ENCODE results near the gene PARD6B.
"Not testable (repeated sequence)": the region's sequence is repeated elsewhere in the genome, so short reads cannot be mapped to it uniquely, and the experiment has no call there.

PARD6B gene

DNA sequence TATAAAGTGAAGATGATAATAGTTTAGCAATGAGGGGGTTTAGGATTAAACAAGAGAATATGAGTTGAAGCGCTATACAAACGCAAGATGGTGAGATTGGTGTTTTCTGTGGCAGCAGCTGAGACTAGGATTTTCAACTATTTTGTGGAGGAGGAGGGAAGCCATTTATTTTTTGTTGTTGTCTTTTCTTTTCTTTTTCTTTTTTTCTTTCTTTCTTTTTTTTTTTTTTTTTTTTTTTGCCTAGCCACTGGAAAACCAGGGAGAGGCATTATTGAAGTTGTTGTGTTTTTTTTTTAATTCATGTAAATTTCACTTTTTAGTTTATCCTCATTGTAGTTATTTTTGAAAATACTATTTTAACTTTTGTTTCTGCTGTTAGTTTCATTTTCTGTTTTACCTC lies 15.9 kb downstream of the PARD6B start:
- no peak for DNase-seq

DNA sequence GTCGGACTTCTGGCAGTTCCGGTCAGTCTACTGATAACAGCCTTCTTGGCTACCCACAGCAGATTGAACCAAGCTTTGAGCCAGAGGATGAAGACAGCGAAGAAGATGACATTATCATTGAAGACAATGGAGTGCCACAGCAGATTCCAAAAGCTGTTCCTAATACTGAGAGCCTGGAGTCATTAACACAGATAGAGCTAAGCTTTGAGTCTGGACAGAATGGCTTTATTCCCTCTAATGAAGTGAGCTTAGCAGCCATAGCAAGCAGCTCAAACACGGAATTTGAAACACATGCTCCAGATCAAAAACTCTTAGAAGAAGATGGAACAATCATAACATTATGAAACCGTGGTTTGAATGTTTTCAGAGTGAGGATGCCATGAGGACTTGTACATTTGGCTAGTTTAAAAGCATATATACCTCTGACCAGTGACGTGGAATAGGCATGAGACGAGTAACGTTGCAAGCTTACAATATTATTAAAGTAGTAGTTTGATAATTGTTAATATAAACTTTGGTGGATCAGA lies 18.8 kb downstream of the PARD6B start:
- DNase-seq, result no peak

DNA sequence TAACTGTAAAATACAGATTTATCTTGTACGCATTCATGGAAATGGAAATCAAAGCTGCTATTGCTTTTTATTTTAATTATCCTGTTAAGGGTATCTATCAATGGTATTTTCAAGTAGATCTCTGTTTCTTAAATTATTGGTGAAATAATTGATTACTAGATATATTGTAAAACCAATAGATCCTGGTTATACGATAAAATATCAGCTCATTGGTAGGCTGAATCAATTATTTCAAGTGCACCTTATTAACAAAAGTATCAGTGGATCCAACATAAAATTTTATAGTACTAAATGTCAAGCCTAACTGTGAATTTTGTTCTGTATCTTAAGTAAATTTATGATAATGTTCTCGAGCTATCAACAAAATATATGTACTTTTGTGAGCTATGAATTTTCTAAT lies 21.8 kb downstream of the PARD6B start:
- DNase-seq, result no peak

GRCh38 chr20:50754420-50754819 lies 23.0 kb downstream of the PARD6B start:
- no peak for DNase-seq

DNA sequence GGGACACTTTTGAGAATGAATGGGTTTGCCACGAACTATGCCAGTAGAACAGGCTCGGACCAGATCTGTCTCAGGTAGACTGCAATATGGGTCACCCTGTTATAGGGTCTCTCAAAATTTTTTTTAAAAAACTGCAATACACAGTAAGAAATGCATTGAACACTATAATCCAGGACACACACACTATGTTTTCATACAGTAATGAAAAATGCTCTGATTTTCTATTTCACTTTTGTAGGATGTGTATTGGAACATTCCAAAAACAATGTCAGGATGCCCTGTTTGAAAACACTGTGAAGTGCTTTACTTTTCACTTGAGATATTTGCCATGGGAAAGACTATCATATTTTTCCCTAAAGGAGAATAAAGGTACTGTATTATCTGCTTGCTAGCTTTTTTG lies 25.1 kb downstream of the PARD6B start:
- DNase-seq, result no peak

DNA sequence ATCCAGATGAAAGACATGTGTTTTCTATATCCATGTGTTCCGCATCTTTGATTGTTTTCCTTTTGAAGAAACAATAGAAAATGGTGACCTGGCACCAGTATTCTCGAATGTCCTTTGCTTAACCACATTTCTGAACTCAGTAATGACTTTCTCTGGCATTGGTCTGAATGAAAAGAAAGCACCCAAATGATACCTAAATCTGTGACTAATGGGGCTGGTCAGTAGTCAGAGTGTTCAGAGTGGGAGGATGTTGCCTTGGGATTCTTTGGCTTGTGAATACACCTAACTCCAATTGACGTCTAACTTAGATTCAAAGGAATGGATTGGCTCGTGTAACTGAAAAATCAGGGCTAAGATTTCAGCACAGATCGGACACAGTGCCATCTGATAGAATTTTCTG lies 27.1 kb downstream of the PARD6B start:
- DNase-seq, result no peak

DNA sequence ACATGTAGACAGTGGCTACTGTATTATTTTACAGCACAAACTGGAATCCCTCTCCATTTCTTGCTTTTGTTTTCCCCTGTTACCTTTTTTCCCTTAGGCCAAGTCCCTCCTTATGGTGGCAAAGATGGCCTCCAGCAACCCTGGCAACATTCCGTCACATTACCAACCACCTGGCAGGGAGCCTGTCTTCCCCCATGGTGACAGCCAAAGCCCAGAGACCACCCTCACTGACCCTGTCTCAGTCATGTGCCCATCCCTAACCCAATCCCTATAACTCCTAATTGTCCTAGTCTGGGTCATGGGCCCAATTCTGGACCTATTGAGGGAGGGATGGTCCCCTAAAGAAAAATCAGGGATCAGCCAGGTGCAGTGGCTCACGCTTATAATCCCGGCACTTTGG lies 27.6 kb downstream of the PARD6B start:
- DNase-seq, result no peak

DNA sequence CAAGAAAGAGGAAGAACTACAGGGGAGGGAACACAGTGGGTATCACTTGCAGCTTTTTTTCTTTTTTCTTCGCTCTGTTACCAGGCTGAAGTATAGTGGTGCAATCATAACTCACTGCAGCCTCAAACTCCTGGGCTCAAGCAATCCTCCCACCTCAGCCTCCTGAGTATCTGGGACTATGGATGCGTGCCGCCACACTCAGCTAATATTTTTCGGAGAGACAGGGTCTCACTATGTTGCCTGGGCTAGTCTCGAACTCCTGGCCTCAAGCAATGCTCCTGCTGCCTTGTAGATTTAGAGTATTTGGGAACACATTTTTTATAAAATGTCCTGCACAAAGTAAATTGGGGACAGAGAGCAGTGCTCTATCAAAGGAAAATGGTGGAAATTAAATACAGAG lies 28.3 kb downstream of the PARD6B start:
- no peak for DNase-seq

- no peak for DNase-seq
Measured at GRCh38 chr20:50762045-50762422, 30.7 kb downstream of the PARD6B start.

DNA sequence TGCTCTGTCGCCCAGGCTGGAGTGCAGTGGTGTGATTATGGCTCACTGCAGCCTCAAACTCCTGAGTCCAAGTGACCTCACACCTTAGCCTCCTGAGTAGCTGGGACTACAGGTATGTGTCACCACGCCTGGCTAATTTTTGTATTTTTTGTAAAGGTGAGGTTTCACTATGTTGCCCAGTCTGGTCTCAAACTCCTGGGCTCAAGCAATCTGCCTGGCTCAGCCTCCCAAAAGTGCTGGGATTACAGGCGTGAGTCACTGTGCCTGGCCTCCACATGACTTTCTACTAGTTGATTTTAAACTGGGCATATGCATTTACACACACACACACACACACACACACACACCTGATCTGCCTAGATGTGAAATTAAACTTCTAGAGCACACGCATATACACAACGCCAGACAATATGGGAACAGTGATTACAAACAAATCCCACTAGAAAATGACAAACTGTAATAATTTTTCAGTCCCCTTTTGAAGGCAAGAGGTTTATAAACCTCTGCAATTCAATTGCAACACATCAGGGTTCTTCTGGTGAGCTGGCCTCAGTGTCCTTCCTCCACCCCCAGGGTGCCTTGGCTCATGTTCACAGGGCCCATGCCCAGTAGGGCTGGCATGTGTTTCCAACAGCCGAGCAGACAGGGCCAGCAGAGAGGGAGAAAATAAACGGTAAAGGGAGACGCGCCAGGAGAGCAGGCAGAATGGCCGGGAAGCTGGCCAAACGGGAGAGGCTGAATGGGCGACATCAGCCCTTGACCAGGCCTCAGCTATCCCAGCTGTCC lies 31.2 kb downstream of the PARD6B start:
- DNase-seq, result no peak

DNA sequence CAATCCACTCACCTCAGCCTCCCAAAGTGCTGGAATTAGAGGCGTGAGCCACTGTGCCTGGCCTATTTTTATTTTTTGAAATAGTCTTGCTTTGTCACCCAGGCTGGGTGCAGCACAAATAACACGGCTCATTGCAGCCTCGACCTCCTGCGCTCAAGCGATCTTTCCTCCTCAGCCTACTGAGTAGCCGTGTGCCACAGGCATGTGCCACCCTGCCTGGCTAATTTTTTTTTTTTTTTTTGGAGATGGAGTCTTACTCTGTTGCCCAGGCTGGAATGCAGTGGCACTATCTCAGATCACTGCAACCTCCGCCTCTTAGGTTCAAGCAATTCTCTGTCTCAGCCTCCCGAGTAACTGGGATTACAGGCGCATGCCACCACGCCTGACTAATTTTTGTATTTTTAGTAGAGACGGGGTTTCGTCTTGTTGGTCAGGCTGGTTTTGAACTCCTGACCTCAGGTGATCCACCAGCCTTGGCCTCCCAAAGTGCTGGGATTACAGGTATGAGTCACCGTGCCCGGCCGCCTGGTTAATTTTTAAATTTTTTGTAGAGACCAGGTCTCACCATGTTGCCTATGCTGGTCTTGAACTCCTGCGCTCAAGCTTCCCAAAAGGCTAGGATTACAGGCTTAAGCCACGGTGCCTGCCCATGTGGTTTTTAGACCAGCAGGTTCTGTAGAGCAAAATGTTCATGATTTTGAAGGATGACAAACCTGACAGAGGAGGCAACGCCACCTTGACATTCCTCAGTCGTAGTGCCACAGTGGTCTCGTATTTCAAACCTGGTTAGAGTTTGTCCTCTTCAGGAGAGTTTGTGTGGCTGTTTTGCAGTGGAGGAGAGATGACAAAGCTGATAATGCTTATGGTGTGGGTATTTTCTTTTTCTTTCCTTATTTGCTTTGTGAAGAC lies 32.4 kb downstream of the PARD6B start:
- DNase-seq, result not testable (repeated sequence)

DNA sequence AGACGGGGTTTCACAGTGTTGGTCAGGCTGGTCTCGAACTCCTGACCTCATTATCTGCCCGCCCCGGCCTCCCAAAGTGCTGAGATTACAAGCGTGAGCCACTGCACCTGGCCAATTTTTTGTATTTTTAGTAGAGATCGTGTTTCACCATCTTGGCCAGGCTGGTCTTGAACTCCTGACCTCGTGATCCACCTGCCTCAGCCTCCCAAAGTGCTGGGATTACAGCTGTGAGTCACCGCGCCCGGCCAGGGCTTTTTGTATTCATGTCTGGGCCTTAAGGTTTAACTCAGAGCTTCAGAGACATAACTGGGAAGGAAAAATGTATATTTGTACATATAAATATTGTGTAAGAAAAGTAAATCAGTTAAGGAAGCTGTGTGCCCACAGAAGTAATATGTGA lies 33.9 kb downstream of the PARD6B start:
- DNase-seq, result not testable (repeated sequence)

DNA sequence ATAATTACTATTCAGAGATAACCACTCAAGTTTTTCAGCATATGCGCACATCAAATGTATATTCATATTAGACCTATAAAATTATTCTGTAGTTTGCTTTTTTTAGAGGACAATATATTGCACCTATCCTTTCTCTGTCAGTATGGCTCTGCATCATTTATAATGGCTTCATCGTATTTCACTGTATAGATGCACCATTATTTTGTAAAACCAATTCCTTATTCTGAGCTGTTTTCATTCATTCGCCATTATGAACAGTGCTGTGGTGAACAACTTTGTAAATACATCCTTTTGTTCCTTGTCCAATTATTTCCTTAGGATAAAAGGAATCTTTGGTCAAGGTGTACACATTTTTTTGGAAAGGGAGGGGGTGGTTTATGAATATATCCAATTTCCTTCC lies 34.3 kb downstream of the PARD6B start:
- DNase-seq, result no peak

DNA sequence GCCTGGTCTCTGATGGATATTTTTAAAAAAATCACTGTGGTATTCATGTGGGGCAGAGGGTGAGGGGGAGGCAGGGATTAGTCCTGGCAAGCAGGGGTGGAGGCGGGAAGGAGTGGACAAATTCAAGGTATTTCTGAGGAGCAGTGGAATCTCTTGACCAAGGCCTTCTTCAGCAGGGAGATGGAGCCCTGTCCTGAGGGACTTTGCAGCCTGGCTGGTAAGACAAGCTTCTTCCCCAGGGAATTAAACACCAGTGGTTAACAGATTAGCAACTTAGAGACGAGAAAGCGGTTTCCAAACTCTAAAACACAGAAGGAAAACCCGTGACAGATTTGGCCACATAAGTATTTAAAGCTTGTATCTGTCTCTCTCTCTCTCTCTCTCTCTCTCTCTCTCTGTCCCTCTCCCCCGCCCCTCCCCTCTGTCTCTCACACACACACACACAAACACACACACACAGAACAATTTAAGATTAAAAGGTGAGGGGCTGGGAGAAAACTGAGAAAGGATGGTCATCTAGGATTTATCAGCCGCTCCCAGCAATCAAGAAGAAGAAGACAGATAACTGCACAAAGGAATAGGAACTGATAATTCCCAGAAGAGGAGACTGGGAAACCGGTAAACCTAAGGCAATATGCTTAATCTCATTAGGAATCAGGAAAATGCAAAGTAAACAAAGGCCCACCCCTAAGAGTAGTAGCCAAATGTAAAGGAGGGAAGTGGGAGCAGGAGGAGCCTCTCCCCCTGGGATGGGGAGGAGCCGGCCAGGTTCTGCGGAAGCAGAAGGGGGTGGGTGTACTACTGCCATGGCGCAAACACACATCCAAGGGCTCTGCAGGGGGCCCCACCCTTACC lies 35.8 kb downstream of the PARD6B start:
- not testable (repeated sequence) for DNase-seq

GRCh38 chr20:50768991-50769390 lies 37.6 kb downstream of the PARD6B start:
- DNase-seq, result not testable (repeated sequence)

- DNase-seq, result not testable (repeated sequence)
Measured at GRCh38 chr20:50769551-50770085, 38.2 kb downstream of the PARD6B start.

- DNase-seq, result not testable (repeated sequence)
Measured at GRCh38 chr20:50771419-50772080, 40.2 kb downstream of the PARD6B start.

- no peak for DNase-seq
Measured at GRCh38 chr20:50772420-50773185, 41.2 kb downstream of the PARD6B start.

DNA sequence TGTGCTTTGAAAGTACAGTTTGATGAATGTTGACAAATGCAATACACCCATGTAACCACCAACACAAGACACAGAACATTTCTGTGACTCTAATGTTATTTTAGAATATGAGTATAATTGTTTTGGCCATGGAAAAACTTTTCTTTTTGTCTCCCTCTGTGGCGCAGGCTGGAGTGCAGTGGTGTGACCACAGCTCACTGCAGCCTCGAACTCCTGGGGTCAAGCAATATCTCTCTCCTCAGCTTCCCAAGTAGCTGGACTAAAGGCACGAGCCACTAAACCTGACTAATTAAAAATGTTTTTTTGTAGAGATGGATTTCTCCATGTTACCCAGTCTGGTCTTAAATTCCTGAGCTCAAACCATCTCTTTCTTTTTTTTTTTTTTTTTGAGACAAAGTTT lies 43.1 kb downstream of the PARD6B start:
- DNase-seq, result no peak

- DNase-seq, result no peak
Measured at GRCh38 chr20:50776122-50776817, 44.9 kb downstream of the PARD6B start.

Measured in T-helper 9 cell (primary cell).